Ishikawa (cell line): ENCODE measurements around the gene RAB14.

ENCODE experiments used
- EP300 ChIP-seq: IDR thresholded peaks from 2 replicates; pipeline ENCODE4 v1.6.1; 2012; ENCODE audit warnings: borderline replicate concordance
- RAD21 ChIP-seq: IDR thresholded peaks from 2 replicates; pipeline ENCODE4 v1.6.1; 2012; ENCODE audit warnings: low read depth
- REST ChIP-seq: IDR thresholded peaks from 2 replicates; pipeline ENCODE4 v1.6.1; 2012; ENCODE audit warnings: low read depth, mild to moderate bottlenecking
- TAF1 ChIP-seq: IDR thresholded peaks from 2 replicates; pipeline ENCODE4 v1.6.1; 2012; ENCODE audit warnings: low read depth, mild to moderate bottlenecking
- TEAD4 ChIP-seq: IDR thresholded peaks from 2 replicates; pipeline ENCODE4 v1.6.1; 2012

- TF ChIP-seq REST (no peak), TAF1 (no peak), TEAD4 (no peak), RAD21 (no peak), EP300 (no peak)
Measured at GRCh38 chr9:121232251-121232650, 30.6 kb upstream of the RAB14 start.
